SK-N-SH (cell line): ENCODE data around the gene KCTD17. TPM values are rescaled to one million over a fixed set of nuclear protein-coding genes. Genes with fewer than 3 reads are reported as not detected.

Experiments
- CTCF ChIA-PET: fragments of 300-600, 350-600 bp; formaldehyde crosslinking; extraction: SDS; loops from one replicate; lab custom pipeline; 2021; lab: Yijun Ruan, JAX
- POLR2A ChIA-PET: fragments of 350-600 bp; sonication (Branson Sonifier 250); formaldehyde crosslinking; extraction: SDS; loops from one replicate; lab custom pipeline; 2020; ENCODE audit warnings: antibody characterized with exemption, inconsistent platforms; lab: Yijun Ruan, JAX
- DNase-seq: peaks from one replicate; pipeline ENCODE4 v3.0.0; 2012
- H2AFZ ChIP-seq: fragments of 200-600 bp; sonication (generic); 2 replicates; pipeline ENCODE4 v1.8.1; 2016; ENCODE audit warnings: antibody characterized with exemption, mild to moderate bottlenecking, low read depth
- H3F3A ChIP-seq: fragments of 200-600 bp; sonication (generic); replicated peaks from 2 replicates; pipeline ENCODE3; 2016; ENCODE audit warnings: antibody characterized with exemption, mild to moderate bottlenecking; ENCODE audit not compliant: insufficient read depth
- H3K27ac ChIP-seq, 2 experiments: fragments of 200-500 bp in 1 of 2; fragments of 200-600 bp in 1 of 2; sonication (Bioruptor generic) in 1 of 2; sonication (generic), shearing (Covaris generic) in 1 of 2; 2 replicates each; pipeline versions ENCODE4 v1.5.1 to v1.6.1; 2014 to 2016; ENCODE audit warnings: low read depth in 2 of 2, inconsistent platforms in 1 of 2, low read length in 1 of 2, mild to moderate bottlenecking in 1 of 2, mixed read lengths in 1 of 2
- H3K27me3 ChIP-seq: fragments of 200-600 bp; sonication (generic), shearing (Covaris generic); 2 replicates; pipeline ENCODE4 v1.6.1; 2016; ENCODE audit warnings: mixed run types; ENCODE audit not compliant: insufficient read depth
- H3K36me3 ChIP-seq, 2 experiments: fragments of 200-500 bp in 1 of 2; fragments of 200-600 bp in 1 of 2; sonication (Bioruptor generic) in 1 of 2; sonication (generic) in 1 of 2; replicated peaks in 1 of 2; 2 replicates each; pipeline versions ENCODE3 to v1.5.1; 2014 to 2016; ENCODE audit warnings: low read length in 1 of 2, mild to moderate bottlenecking in 1 of 2; ENCODE audit not compliant: insufficient read depth in 2 of 2, control insufficient read depth in 1 of 2
- H3K4me1 ChIP-seq, 2 experiments: fragments of 200-500 bp in 1 of 2; fragments of 200-600 bp in 1 of 2; sonication (Bioruptor generic) in 1 of 2; sonication (generic), shearing (Covaris generic) in 1 of 2; 2 replicates each; pipeline versions ENCODE4 v1.5.1 to v1.6.1; 2014 to 2016; ENCODE audit warnings: low read depth in 1 of 2, low read length in 1 of 2, mixed run types in 1 of 2; ENCODE audit not compliant: insufficient read depth in 2 of 2, control insufficient read depth in 1 of 2
- H3K4me2 ChIP-seq: fragments of 200-600 bp; sonication (generic), shearing (Covaris generic); 2 replicates; pipeline ENCODE4 v1.6.1; 2017; ENCODE audit warnings: mixed run types
- H3K4me3 ChIP-seq, 2 experiments: fragments of 200-500 bp in 1 of 2; fragments of 200-600 bp in 1 of 2; sonication (Bioruptor generic) in 1 of 2; sonication (generic), shearing (Covaris generic) in 1 of 2; 2 replicates each; pipeline versions ENCODE4 v1.5.1 to v1.8.1; 2014 to 2016; ENCODE audit warnings: low read depth in 2 of 2, inconsistent platforms in 1 of 2, low read length in 1 of 2, mild to moderate bottlenecking in 1 of 2, mixed read lengths in 1 of 2, moderate library complexity in 1 of 2
- H3K79me2 ChIP-seq: fragments of 200-600 bp; sonication (generic); 2 replicates; pipeline ENCODE4 v1.8.1; 2017; ENCODE audit warnings: mild to moderate bottlenecking; ENCODE audit not compliant: insufficient read depth
- H3K9ac ChIP-seq: fragments of 200-600 bp; sonication (generic); 2 replicates; pipeline ENCODE4 v1.6.1; 2017; ENCODE audit warnings: mixed run types
- H3K9me2 ChIP-seq: fragments of 200-600 bp; sonication (generic); 2 replicates; pipeline ENCODE4 v1.6.1; 2017; ENCODE audit warnings: mixed run types
- H3K9me3 ChIP-seq: fragments of 200-600 bp; sonication (generic); 2 replicates; pipeline ENCODE4 v1.6.1; 2017; ENCODE audit warnings: mixed run types, mild to moderate bottlenecking, moderate library complexity
- H4K20me1 ChIP-seq: fragments of 200-600 bp; sonication (generic); 2 replicates; pipeline ENCODE4 v1.6.1; 2017; ENCODE audit warnings: mild to moderate bottlenecking, mixed run types; ENCODE audit not compliant: insufficient read depth
- CTCF ChIP-seq: fragments of 200-600 bp; sonication (generic); IDR thresholded peaks from 2 replicates; pipeline ENCODE4 v1.6.1; 2017; ENCODE audit warnings: antibody characterized with exemption, mild to moderate bottlenecking, moderate library complexity
- EP300 ChIP-seq, 2 experiments: IDR thresholded peaks; 2 replicates each; pipeline versions ENCODE4 v1.4.0 to v1.6.1; 2012; ENCODE audit warnings: borderline replicate concordance in 1 of 2, low read depth in 1 of 2, low read length in 1 of 2
- EZH2phosphoT487 ChIP-seq: fragments of 200-600 bp; sonication (generic); IDR thresholded peaks from 2 replicates; pipeline ENCODE4 v1.6.1; 2017; ENCODE audit warnings: low read depth, mixed run types, mild to moderate bottlenecking, antibody characterized with exemption, moderate library complexity, borderline replicate concordance
- FOSL2 ChIP-seq: IDR thresholded peaks from 2 replicates; pipeline ENCODE4 v1.4.0; 2012; ENCODE audit warnings: low read depth, mild to moderate bottlenecking, moderate library complexity, borderline replicate concordance
- FOXM1 ChIP-seq: IDR thresholded peaks from 2 replicates; pipeline ENCODE4 v1.4.0; 2012; ENCODE audit warnings: low read depth, mild to moderate bottlenecking
- GATA2 ChIP-seq: sonication (generic); formaldehyde crosslinking; IDR thresholded peaks from 2 replicates; pipeline ENCODE4 v1.5.0; 2020; ENCODE audit warnings: mild to moderate bottlenecking, missing genetic modification reagents
- JUND ChIP-seq: IDR thresholded peaks from 2 replicates; pipeline ENCODE4 v1.4.0; 2012
- MAX ChIP-seq: IDR thresholded peaks from 2 replicates; pipeline ENCODE4 v1.4.0; 2012; ENCODE audit warnings: low read depth
- MEF2A ChIP-seq: IDR thresholded peaks from 2 replicates; pipeline ENCODE4 v1.4.0; 2012; ENCODE audit warnings: low read depth, borderline replicate concordance
- NFIC ChIP-seq: IDR thresholded peaks from 2 replicates; pipeline ENCODE4 v1.4.0; 2012; ENCODE audit warnings: borderline replicate concordance
- POLR2AphosphoS5 ChIP-seq: IDR thresholded peaks from 2 replicates; pipeline ENCODE4 v1.6.1; 2012; ENCODE audit warnings: low read depth, low read length
- REST ChIP-seq: IDR thresholded peaks from 2 replicates; pipeline ENCODE4 v1.6.1; 2012; ENCODE audit warnings: mild to moderate bottlenecking, low read depth, low read length, moderate library complexity
- RXRA ChIP-seq: IDR thresholded peaks from 2 replicates; pipeline ENCODE4 v1.4.0; 2012; ENCODE audit warnings: low read depth, mild to moderate bottlenecking, borderline replicate concordance
- TAF1 ChIP-seq: IDR thresholded peaks from 2 replicates; pipeline ENCODE4 v1.6.1; 2012; ENCODE audit warnings: low read depth, mild to moderate bottlenecking, low read length, moderate library complexity, borderline replicate concordance
- USF2 ChIP-seq: fragments of 150-350 bp; IDR thresholded peaks from 2 replicates; pipeline ENCODE4 v1.6.1; 2017; ENCODE audit warnings: antibody characterized with exemption, low read length, low read depth, borderline replicate concordance
- YY1 ChIP-seq: IDR thresholded peaks from 2 replicates; pipeline ENCODE4 v1.4.0; 2012; ENCODE audit warnings: low read depth, mild to moderate bottlenecking
- ZBTB33 ChIP-seq: IDR thresholded peaks from 2 replicates; pipeline ENCODE4 v1.4.0; 2012; ENCODE audit warnings: low read depth, borderline replicate concordance
- WGBS: methylation state at CpG from one replicate; pipeline ENCODE4 v1.1.6; 2017; ENCODE audit warnings: low lambda C conversion rate; 5-methylcytosine and 5-hydroxymethylcytosine counted together
- polyA plus RNA-seq, 3 experiments: library from polyadenylated mRNA; depleted of rRNA; stranded (reverse); fragments of >200 nt; gene quantifications; 2 replicates each; pipeline ENCODE4 v1.2.3, GENCODE V29; 2012

KCTD17 gene
- polyA plus RNA-seq, 1 of the 3 experiments (the other 2 are of a cell fraction): 57.8 TPM

GRCh38 chr22:37100589-37101127 is 49.1 kb downstream of the KCTD17 start:
- Histone ChIP-seq H3K79me2 (no peaks in the 10 kb centered on the region), H3K27ac (no peak overlapping the region), H3K4me3 (no peak overlapping the region), H3K9me2 (no peaks in the 10 kb centered on the region), H3K36me3 (no peaks in the 10 kb centered on the region), H3K4me1 (no peaks in the 10 kb centered on the region; a peak in 1 of 4 replicates), H3K4me2 (no peak overlapping the region), H2AFZ (no peak overlapping the region), H3F3A (no peaks in the 10 kb centered on the region), H4K20me1 (no peaks in the 10 kb centered on the region), H3K27me3 (peaks cover 22% of the 10 kb centered on the region; the same call in 1 of the 2 replicates), H3K9me3 (no peaks in the 10 kb centered on the region), H3K9ac (no peak overlapping the region)
- ChIA-PET POLR2A (no interaction called here), CTCF (interaction anchor here (2.2 kb wide), 1 partner anchor 11 kb away, joined by 4 read pairs; no protein-coding TSS in a partner anchor)
- DNase-seq: no peak
- WGBS: 52% methylated on average over 8 of the region's 8 CpGs
- TF ChIP-seq TAF1 (no peak), FOXM1 (no peak), MAX (no peak), POLR2AphosphoS5 (no peak), JUND (no peak), ZBTB33 (no peak), RXRA (no peak), NFIC (no peak), EZH2phosphoT487 (no peak), YY1 (no peak), MEF2A (no peak), GATA2 (no peak), USF2 (no peak)

GRCh38 chr22:37101311-37102066 is 49.9 kb downstream of the KCTD17 start:
- CTCF ChIA-PET: interaction anchor here (2.2 kb wide), 1 partner anchor 12 kb away, joined by 4 read pairs; no protein-coding TSS in a partner anchor
- POLR2A ChIA-PET: no interaction called here
- Histone ChIP-seq H3K9me3 (no peaks in the 10 kb centered on the region), H3F3A (no peaks in the 10 kb centered on the region), H4K20me1 (no peaks in the 10 kb centered on the region), H3K79me2 (no peaks in the 10 kb centered on the region), H3K4me1 (no peaks in the 10 kb centered on the region; a peak in 1 of 4 replicates), H3K9me2 (no peaks in the 10 kb centered on the region), H3K27ac (no peak overlapping the region), H3K4me3 (no peak overlapping the region), H3K36me3 (no peaks in the 10 kb centered on the region), H3K4me2 (no peak overlapping the region), H3K27me3 (peaks cover 19% of the 10 kb centered on the region; the same call in 1 of the 2 replicates), H2AFZ (no peak overlapping the region), H3K9ac (no peak overlapping the region)
- no peak for DNase-seq
- 0% methylated on average over 2 of the region's 10 CpGs for WGBS
- TF ChIP-seq EP300 (IDR thresholded peaks at IDR 0.05; ENCODE audit: borderline replicate concordance in 1 of 2, low read depth in 1 of 2, low read length in 1 of 2) (no peak), FOSL2 (no peak), EZH2phosphoT487 (no peak), REST (no peak), CTCF (no peak), JUND (no peak)
